ENCODE results near the gene RPS24.

- TF ChIP-seq POLR2A (IDR thresholded peaks at IDR 0.05) (no peak), CTCF (IDR thresholded peaks at IDR 0.05) (no peak)
Measured at GRCh38 chr10:78059906-78060702, 26.4 kb downstream of the RPS24 start.
